ENCODE results near the gene TFDP2. TPM values are rescaled to one million over a fixed set of nuclear protein-coding genes. Genes with fewer than 3 reads are reported as not detected.
"Not testable (repeated sequence)": the region's sequence is repeated elsewhere in the genome, so short reads cannot be mapped to it uniquely, and the experiment has no call there.

Gene TFDP2
- total RNA-seq, result 17.0 and 20.8 TPM in 2 replicates

DNA sequence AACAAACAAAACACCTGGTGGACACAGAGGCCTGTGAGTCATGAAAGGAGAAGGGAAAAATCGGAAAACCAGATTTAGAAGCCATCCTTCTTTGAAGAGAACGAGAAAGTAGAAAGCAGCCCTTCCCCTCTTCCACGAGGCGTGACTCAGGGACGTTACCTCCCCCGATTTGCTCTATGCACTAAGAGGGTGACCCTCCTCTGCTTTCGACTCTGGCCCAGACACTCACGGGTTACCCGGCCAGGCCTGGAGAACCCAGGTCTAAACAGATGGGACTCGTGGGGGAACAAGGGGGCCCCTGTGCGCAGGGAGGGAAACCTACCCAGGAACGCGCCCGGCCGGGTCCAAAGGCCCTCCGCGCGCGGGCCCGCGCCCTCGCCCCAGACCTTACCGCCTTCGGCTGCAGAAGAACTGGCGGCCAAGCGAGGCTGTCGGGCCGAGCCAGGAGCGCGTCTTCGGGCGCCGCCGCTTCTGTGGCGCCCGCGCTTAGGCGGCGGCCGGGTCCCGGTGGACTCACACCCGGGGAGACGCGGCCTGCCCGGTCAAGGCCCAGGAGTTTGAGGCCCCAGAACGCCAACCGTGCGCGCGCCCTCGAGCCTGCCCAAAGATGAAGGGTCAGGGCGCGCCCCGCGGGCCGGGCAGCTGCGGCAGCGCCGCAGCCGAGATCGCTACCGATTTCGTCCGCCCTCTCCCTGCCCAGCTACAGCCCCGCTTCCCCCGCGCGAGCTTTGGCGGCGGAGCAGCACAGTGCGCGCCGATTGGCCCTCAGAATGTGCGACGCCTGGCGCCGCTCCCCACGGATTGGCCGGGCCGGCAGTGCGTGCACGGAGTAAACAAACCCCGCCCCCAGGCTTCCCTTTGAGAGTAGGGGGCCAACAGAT, at the start of gene TFDP2:
Gene TFDP2 (minus strand): TSS at position 753 of the 881 bp plus-strand sequence. CDS start 47,795 bp downstream, outside the sequence.
- peak; percentile 60 for DNase-seq (ENCODE audit: low read depth, low spot score)

DNA sequence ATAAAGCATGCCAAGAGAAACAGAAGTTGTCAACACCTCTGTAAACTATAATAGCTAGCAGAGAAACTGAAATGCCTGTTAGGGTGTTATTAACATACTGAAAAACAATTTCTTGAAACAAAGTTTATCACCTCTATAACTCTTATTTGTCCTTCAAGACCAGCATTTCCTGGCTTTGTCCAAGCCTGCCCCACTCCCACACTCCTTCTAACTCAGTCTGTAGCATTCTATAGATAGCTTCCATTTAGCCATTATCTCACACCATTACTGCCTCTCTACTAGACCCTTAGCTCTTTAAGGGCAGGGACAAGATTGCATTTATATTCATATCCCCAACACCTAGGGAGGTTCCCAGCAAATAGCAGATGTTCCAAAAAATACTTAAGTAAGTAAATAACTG, 39.5 kb upstream of the TFDP2 start:
- no peak for DNase-seq (ENCODE audit: low read depth, low spot score)

- no peak for DNase-seq (ENCODE audit: low read depth, low spot score)
Observed at GRCh38 chr3:142180761-142181362, 31.5 kb upstream of the TFDP2 start.

- DNase-seq (ENCODE audit: low read depth, low spot score), result no peak
Observed at GRCh38 chr3:142175478-142175877, 26.1 kb upstream of the TFDP2 start.

GRCh38 chr3:142174559-142174958, 25.2 kb upstream of the TFDP2 start:
- no peak for DNase-seq (ENCODE audit: low read depth, low spot score)

- DNase-seq (ENCODE audit: low read depth, low spot score), result no peak
Observed at GRCh38 chr3:142168514-142168913, 19.2 kb upstream of the TFDP2 start.

DNA sequence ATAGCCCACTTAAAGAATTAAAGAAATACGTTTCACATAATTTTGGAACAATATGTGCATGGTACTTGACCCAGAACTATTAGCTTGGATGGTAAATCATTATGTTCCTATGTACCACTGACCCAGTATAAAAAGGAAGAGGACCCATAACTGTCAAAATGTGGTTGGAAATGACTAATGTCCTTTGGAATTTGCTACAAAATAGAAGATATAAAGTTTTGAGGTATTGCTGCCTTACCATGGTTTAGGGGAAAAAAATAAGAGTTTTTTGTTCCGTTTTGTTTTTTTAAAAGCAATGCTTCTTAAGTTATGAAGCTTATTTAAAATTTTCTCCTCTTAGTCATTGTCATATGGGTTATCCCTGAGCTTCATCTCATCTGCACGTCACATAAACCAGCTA, 15.8 kb upstream of the TFDP2 start:
- DNase-seq (ENCODE audit: low read depth, low spot score), result no peak

- no peak for DNase-seq (ENCODE audit: low read depth, low spot score)
Observed at GRCh38 chr3:142159083-142159740, 9.9 kb upstream of the TFDP2 start.

DNA sequence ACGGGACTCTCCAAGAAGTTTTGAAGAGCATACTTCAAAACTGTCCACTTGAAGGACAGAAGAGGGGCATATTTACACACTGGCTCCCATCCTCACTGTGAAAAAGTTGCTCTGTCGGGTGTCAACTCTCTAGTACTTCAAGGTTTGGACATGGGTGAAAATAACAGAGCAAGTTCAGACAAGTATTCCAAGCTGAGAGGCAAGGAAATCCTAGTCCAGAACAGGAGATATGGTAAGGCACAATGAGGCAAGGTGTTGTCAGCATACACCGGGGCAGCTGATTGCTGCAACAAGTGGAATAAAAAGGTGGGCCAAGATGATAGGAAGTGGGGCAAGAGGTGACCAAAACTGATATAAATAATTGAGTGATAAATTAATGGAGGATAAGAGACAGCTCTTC, 4.8 kb upstream of the TFDP2 start:
- no peak for DNase-seq (ENCODE audit: low read depth, low spot score)

- DNase-seq (ENCODE audit: low read depth, low spot score), result no peak
Observed at GRCh38 chr3:142152384-142152783, 3.0 kb upstream of the TFDP2 start.

DNA sequence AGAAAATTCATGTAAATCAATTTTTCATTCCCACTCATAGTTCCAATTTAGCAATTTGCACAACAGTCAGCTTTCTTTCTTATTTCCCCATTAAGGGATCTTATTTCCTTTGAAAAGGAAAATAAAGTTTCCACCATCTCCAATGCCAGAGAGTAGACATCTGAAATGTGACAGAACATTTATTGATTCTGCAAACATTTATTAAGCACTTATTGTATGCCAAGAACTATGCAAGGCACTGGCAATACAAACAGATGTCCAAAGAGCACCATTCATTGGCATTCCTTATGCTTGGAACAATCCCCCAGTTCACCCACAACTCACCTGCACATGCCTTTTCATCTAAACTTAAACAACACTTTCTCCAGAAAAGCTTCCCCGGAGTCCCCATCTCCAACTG, 2.5 kb upstream of the TFDP2 start:
- no peak for DNase-seq (ENCODE audit: low read depth, low spot score)

GRCh38 chr3:142151240-142151639, 1.9 kb upstream of the TFDP2 start:
- DNase-seq (ENCODE audit: low read depth, low spot score), result no peak

DNA sequence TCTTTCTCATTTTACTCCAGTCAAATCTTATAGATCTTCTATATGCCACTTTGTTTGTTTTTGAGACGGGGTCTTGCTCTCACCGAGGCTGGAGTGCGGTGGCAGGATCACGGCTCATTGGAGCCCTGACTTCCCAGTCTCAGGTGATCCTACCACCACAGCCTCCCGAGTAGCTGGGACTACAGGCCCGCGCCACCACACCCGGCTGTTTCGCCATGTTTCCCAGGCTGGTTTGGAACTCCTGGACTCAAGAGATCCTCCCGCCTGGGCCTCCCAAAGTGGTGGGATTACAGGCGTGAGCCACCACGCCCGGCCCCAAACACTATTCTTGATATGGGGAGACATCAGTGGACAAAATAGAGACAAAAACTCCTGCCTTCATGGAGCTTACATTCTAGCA, 927 bp upstream of the TFDP2 start:
- no peak for DNase-seq (ENCODE audit: low read depth, low spot score)

- no peak for DNase-seq (ENCODE audit: low read depth, low spot score)
Observed at GRCh38 chr3:142149673-142149992, 289 bp upstream of the TFDP2 start.

GRCh38 chr3:142148044-142148791, 1.1 kb downstream of the TFDP2 start:
- no peak for DNase-seq (ENCODE audit: low read depth, low spot score)

- not testable (repeated sequence) for DNase-seq (ENCODE audit: low read depth, low spot score)
Observed at GRCh38 chr3:142144587-142144986, 4.8 kb downstream of the TFDP2 start.

GRCh38 chr3:142140608-142141285, 8.6 kb downstream of the TFDP2 start:
- DNase-seq (ENCODE audit: low read depth, low spot score), result not testable (repeated sequence)

- DNase-seq (ENCODE audit: low read depth, low spot score), result not testable (repeated sequence)
Observed at GRCh38 chr3:142137089-142137488, 12.3 kb downstream of the TFDP2 start.

DNA sequence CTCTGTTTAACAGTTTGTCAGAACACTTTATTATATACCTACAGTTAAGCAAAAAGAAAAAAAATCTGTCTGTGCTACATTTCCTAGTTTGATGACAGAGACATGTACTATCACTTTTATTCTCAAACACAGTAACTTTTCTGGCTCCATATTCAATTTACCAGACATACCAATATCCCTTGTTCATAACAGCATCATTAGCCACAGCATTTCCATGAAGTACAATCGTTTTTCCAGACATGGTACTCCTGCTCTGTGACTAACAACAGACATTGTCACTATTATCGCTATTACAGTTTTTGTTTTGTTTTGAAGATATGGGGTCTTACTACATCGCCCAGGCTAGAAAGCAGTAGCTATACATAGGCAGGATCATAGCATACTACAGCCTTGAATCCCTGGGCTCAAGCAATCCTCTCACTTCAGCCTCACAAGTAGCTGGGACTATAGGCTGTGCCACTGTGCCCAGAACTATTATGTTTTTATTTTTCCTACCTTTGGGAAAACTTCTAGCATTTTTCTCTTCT, 14.5 kb downstream of the TFDP2 start:
- DNase-seq (ENCODE audit: low read depth, low spot score), result no peak

- no peak for DNase-seq (ENCODE audit: low read depth, low spot score)
Observed at GRCh38 chr3:142129516-142130171, 19.7 kb downstream of the TFDP2 start.

Measured in pulmonary artery endothelial cell (primary cell).